ENCODE results near the gene CADM3.

Gene CADM3

DNA sequence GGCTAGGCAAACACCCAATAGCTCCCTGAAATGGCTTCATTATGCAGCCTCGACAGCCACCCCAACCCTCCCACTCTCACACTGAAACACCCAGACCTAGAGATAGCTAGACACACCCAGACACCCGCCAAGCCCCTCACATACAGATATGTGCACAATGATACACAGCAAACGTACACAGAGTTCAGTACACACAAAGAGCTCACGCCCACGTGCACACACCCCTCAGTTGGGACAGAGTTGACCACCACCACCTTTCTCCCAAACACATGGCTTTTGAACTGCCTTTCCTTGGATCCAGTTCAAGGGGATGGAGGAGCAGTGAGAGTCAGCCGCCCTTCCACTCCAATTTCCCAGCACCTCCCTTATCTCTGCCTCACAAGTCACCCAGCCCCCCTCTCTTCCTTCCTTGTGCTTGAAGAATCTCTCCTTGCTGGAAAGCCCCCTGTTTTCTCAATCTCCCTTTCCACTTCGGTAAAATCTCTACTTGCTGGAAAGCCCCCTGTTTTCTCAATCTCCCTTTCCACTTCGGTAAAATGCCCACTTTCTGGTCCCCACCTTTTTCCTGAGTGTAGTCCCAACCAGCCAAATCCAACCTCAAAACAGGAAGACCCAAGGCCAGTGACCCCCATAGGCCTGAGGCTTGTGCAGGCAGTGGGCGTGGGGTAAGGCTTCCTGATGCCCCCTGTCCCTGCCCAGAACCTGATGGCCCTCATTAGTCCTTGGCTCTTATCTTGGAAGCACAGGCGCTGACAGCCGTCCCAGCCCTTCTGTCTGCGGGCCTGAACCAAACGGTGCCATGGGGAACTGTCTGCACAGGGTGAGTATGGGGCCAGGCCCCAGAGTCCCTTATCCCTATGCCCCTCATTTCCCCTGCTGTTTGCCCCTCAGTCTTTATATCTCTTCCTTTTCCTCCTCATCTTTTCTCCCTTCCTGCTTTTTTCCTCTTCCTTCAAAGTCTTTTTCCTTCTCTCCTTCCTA, 33.0 kb downstream of the CADM3 start, which contains the start of gene ACKR1:
Gene ACKR1, plus strand, starts transcription at position 715 of the 981 bp plus-strand sequence. Its CDS starts 85 bp downstream, at position 800.
- no peak for DNase-seq

DNA sequence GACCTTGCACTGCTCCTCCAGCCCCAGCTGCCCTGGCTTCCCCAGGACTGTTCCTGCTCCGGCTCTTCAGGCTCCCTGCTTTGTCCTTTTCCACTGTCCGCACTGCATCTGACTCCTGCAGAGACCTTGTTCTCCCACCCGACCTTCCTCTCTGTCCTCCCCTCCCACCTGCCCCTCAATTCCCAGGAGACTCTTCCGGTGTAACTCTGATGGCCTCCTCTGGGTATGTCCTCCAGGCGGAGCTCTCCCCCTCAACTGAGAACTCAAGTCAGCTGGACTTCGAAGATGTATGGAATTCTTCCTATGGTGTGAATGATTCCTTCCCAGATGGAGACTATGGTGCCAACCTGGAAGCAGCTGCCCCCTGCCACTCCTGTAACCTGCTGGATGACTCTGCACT, 33.8 kb downstream of the CADM3 start:
- no peak for DNase-seq

DNA sequence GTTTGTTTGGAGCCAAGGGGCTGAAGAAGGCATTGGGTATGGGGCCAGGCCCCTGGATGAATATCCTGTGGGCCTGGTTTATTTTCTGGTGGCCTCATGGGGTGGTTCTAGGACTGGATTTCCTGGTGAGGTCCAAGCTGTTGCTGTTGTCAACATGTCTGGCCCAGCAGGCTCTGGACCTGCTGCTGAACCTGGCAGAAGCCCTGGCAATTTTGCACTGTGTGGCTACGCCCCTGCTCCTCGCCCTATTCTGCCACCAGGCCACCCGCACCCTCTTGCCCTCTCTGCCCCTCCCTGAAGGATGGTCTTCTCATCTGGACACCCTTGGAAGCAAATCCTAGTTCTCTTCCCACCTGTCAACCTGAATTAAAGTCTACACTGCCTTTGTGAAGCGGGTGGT, 34.7 kb downstream of the CADM3 start:
- DNase-seq, result no peak

- no peak for DNase-seq
These were observed 35.7 kb downstream of the CADM3 start for GRCh38 chr1:159207080-159207479.

DNA sequence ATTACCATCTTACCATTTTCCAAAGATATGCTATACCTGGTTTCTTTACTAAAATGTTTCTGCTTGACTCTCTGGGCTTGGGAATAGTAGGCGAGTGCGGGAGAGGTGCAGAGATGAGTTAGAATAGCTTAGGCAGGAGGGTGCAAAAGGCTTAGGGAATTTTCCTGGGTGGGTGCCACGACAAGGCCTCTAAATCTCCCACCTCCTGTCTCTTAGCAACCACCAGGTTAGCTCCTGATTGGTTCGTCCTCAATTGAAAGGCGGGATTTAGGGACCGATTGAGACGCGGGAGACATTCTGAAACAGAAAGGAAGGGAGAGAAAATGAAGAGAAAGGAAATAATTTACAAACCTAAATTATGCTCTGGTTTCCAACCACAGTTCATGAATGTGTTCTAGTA, 36.4 kb downstream of the CADM3 start:
- DNase-seq, result peak in 16 of 56 donors; percentile 6 to 44 (median 27)

DNA sequence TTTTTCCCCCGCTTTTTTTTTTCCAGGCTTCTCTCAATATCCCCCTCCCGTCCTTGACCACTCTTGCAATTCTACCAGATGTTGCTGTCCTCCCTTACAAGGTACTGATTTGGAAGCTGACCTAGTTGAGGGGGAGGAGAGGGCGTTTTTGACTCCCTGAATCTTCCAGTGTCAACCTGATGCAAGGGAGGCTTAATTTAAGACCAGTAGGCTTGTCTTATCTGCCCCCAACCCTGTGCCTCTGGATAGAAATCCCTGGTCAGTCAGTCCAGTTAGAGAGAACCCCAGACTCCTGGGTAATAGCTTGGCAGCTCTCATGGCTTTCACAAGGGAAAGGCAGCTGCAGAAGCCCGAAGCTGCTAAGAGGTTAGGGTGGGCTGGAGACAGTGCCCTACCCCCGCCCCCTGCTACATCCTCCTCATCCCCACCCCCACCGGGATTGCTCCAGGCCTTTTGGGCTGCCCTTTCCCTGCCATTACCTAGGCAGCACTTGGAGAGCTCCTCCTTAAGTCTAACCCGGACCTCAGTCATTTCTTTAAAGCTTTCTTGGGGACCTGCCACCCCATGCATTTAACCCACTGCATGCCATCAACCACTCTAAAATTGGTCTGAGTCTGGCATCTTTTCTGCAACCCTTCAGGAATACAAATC, 36.9 kb downstream of the CADM3 start:
- DNase-seq, result no peak

DNA sequence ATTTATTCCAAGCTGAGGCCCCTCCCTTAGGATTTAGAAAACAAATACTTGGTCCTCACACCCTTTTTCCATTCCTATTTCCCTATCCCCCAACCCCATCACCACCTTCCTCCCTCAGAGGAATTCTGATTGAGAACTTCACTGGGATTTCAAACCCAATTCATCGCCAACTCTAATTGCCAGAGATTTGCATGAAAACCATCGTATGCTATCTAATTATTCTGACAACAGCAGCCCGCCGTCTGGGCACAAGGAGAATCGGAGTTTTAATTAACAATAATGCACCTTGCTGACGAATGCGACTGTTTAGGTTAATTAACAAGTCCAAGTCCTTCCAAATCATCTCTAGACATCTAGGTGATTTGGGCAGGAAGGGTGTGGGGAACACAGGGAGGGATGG, 37.6 kb downstream of the CADM3 start:
- no peak for DNase-seq

DNA sequence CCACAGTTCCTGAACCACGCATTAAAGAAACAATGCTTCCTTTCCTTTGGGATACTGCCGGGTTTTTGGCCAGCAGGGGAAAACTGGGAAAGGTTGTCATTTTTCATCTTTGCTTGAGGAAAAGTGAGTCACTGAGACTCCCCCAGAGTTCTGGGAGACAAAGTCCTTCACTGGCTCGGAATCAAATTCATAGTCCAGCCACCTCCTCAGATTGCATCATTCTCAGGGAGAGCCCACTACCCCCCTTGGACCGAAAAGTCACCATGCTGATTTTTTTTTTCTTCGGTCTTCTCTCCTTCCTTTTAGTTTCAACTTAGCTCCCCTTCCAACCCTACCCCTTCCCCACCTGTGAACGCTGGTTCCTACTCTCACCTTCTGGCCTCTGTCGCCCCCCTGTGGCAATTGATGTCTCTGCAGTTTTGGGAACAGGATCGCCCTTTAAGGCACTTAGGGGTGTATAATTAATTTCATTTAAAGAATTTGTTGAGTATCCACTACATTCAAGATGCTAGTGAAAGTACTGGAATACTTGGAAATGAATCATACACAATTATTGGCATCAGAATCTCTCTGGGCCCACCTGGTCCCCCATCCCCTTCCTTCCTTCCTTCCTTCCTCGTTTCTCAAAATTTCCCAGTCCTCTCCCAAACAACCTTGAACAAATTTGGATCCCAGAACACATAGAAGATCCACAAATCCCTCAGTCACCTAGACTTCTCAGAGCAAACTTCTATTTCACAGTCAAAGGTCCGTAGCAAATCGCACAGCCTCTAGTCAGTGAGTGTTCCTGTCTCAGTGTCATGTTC, 40.1 kb downstream of the CADM3 start:
- peak in 17 of 56 donors; percentile 7 to 64 (median 28) for DNase-seq

GRCh38 chr1:159212596-159212995, 41.2 kb downstream of the CADM3 start:
- no peak for DNase-seq

DNA sequence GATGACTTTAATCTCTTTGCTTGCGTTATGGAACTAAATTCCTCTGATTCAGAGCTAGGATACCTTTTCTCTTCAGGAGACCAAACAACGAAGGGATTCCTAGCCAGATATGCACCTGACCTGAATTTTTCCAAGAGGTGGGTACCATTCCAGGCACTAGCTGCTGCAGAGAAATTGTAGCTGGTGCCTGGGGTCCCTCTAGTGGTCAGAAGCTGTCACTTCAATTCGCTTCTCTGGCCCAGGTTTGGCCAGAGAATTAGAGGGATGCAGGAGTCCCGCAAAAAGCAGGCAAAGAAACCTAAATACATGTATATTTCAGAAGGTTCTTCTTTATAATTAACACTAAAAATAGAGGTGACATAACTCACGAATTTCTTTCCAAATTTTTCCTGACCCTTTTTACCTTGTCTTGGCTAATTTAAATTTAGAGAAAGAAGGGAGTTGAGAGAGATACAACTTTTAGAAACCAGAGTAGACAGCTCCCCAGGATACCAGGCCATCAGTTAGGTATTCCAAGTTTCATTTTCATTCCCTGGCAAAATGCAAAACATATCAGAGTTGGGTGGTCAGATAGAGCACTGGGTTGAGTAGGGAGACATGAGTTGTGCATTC, 42.8 kb downstream of the CADM3 start:
- DNase-seq, result peak in 22 of 56 donors; percentile 6 to 67 (median 22)

DNA sequence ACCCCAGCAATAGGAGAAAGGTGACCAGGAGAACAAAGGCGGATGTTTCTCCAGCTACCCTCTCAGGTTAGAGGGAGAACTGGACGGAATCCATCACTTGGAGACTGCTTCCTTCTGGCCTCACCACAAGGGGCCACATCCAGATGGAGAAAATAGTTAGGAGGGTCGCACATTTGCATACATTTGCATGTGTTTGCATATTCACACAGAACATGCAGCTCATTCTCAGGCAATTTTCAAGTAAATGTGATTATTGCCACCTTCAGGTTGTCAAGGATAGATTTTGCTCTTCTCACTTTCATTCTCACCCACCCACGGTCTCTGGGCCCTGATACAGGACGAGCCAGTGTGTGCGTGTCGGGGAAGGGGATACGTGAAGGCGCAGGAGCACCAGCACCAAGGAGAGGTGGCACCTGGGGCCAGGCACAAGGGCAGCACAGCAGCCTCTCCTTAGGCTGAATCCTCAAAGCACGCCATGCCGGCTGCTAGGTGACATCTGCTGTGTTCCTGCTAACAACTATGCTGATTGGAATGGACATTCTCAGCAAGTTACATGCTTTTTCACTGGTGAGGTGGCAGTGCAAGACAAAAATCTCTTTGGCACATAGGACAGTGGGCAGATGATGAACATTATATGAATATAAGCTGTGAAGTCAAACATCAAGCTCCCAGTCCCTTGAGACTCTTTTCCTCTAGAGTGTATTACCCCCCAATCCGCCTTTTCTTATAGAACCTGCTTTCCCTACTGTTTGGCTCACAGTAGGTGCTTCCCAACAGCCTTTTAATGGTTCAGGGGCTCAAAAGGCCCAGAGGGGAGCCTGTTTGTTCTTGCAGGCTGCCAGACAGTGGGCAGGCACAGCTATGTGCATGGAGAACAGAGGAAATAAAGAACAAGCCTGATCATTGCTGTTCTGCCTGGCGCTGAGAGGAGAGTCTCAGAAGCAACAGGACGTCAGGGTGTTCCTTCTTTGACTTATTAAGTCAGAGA, 47.5 kb downstream of the CADM3 start:
- peak in 1 of 56 donors; percentile 42 for DNase-seq

- no peak for DNase-seq
These were observed 50.9 kb downstream of the CADM3 start for GRCh38 chr1:159222075-159222865.

DNA sequence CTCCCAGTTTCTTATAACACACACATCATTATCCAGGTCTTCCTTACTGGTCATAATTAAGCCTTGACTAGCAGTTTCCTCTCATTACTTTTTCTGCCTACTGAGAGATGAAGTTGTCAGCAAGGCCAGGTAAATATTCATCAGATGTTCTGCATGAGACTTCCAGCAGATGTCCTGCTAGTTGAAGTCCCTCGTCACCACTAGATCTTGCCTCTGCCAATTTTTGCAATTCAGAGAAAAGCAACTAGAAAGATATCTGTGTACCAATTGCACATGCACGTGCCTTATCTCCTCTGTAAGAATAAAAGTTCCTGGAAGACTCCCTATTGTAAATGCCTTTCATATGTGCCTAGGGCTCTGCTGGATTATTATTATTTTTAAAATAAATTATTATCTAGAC, 51.6 kb downstream of the CADM3 start:
- DNase-seq, result no peak

DNA sequence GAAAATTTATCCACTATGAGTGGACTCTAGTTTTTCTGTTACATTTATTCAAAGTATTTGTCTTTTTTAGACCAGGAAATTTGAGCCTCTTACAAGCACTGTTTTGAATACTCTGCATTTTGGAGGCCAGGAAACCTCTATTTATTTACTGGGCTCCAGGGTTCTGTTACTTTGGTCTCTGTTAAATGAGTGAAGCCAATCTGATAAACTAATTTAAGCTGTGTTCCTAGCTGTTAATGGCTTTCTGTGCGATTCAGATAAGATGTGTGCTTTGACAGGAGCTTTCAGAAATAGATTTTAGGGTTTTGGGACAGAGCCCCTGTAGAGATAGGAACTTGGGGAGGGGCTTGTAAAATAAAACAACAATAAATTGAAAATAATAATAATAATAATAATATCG, 57.1 kb downstream of the CADM3 start:
- DNase-seq, result no peak

- no peak for DNase-seq
These were observed 58.0 kb downstream of the CADM3 start for GRCh38 chr1:159229260-159229885.

- DNase-seq, result no peak
These were observed 58.5 kb downstream of the CADM3 start for GRCh38 chr1:159229896-159230295.

DNA sequence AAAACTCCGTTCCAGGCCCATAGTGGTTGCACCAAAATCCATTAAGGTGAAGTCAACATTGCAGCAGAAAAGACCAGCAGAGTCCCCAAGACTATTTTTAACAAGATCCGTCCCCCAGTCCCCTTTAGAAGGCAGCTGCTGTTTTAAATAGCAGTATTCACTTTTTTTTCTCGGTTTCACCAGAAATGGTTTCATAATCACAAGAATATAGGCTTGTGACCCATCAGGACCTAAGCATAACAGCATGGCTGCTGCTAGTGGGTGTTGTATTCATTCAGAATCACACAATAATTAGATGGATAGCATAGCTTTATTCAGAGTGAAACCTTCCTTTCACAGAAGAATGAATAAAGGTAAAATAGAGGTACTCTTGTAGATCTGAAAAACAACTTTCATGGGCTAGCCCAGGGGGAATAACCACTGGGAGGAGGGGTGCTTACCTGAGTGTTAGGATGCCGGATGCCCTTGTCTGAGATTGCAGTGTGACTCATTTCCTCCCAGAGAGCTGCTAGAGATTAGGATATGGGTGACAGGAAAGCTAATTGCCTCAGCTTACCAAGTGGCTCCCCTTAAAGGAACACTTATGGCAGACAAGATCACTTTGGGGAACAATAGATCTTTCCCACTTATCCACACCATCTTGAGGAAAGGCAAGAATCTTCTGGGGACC, 68.3 kb downstream of the CADM3 start:
- DNase-seq, result no peak

- no peak for DNase-seq
These were observed 75.9 kb downstream of the CADM3 start for GRCh38 chr1:159247266-159247665.

All from amygdala (tissue), 56 donors.